Lung (tissue), 12 donors: Measurements from ENCODE around the gene DSE. TPM values are rescaled to one million over a fixed set of nuclear protein-coding genes. Genes with fewer than 3 reads are reported as not detected.

Source experiments
- ATAC-seq: fragments of 200-7000 bp; cut with Tn5 transposase; one replicate; pipeline ENCODE4 v1.9.1; 2020; ENCODE audit warnings: moderate number of reproducible peaks; ENCODE audit not compliant: insufficient read depth, low FRiP score
- DNase-seq, 3 donors: peaks; one replicate each; pipeline ENCODE4 v3.0.0-alpha.2; 2013 to 2017
- H3K27ac ChIP-seq, 2 donors: one replicate each; pipeline ENCODE4 v1.5.1; 2013; ENCODE audit warnings: mild to moderate bottlenecking in 2 of 2, moderate library complexity in 2 of 2, control low read depth in 1 of 2, inconsistent platforms in 1 of 2, low read depth in 1 of 2, low read length in 1 of 2
- H3K27me3 ChIP-seq, 3 donors: one replicate each; pipeline ENCODE4 v1.5.1; 2013; ENCODE audit warnings: low read length in 2 of 3; ENCODE audit not compliant: control insufficient read depth in 3 of 3, insufficient read depth in 3 of 3
- H3K36me3 ChIP-seq, 4 donors: one replicate each; pipeline ENCODE4 v1.5.1; 2013; ENCODE audit warnings: low read length in 4 of 4, mild to moderate bottlenecking in 1 of 4, moderate library complexity in 1 of 4; ENCODE audit not compliant: control insufficient read depth in 4 of 4, insufficient read depth in 4 of 4
- H3K4me1 ChIP-seq, 5 donors: one replicate each; pipeline ENCODE4 v1.5.1; 2013; ENCODE audit warnings: low read length in 5 of 5, mild to moderate bottlenecking in 2 of 5, moderate library complexity in 1 of 5; ENCODE audit not compliant: control insufficient read depth in 5 of 5, insufficient read depth in 5 of 5
- H3K4me3 ChIP-seq: one replicate; pipeline ENCODE4 v1.5.1; 2013; ENCODE audit warnings: mild to moderate bottlenecking, control low read depth, moderate library complexity
- H3K9ac ChIP-seq, 2 donors: one replicate each; pipeline ENCODE4 v1.5.1; 2013; ENCODE audit warnings: low read length in 2 of 2, control low read depth in 1 of 2; ENCODE audit not compliant: insufficient read depth in 1 of 2
- H3K9me3 ChIP-seq, 4 donors: one replicate each; pipeline ENCODE4 v1.5.1; 2013; ENCODE audit warnings: low read length in 3 of 4, mild to moderate bottlenecking in 1 of 4, moderate library complexity in 1 of 4; ENCODE audit not compliant: control insufficient read depth in 4 of 4, insufficient read depth in 3 of 4
- WGBS, 2 donors: extraction: QIAGEN DNeasy Blood & Tissue Kit; methylation state at CpG; one replicate each; pipeline ENCODE4 v1.1.7; 2013; 5-methylcytosine and 5-hydroxymethylcytosine counted together
- polyA plus RNA-seq, 2 donors: library from polyadenylated mRNA; stranded (reverse); fragments of 200-250 nt; gene quantifications; one replicate each; pipeline ENCODE4 v1.2.1, GENCODE V29; 2013
- total RNA-seq, 2 donors: library from RNA; depleted of rRNA in 1 of 2; stranded (reverse); fragments of >200 nt in 1 of 2; gene quantifications; one replicate each; pipeline ENCODE4 v1.2.1, GENCODE V29; 2014 to 2021
- TF ChIP-seq, protein P1 (sequence below): IDR thresholded peaks from 2 replicates; pipeline ENCODE4 v1.5.1; 2012; ENCODE audit warnings: mild to moderate bottlenecking; ENCODE audit errors: control extremely low read depth, extremely low read depth
- donor health status: control.
- donor health status: control.
- donor health status: Bipolar disorder and iron deficiency.
- donor health status: healthy.
- donor health status: DM: yes; HTN: yes; CAD: no.

DSE gene
- total and polyA plus RNA-seq, 4 donors, result 5.4 to 46.9 (median 42.4) TPM

DNA sequence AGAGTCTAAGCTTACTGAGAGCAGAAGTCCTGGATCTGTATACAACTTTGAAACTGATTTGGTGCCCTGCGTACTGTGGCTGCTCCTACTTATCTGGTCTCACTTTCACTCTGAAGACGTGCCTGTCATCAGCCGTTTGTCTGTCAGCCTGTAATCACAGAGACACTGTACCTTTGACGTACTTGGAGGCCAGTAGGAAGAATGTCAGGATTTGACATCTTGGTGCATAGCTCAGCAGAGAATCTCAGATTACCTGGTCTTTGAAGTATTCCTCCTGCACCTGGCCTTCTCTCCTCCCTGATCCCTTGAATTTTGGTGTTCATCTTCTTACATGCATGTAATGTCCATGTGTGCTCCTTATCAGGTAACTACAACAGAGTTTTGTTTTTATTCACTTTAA, 37.7 kb downstream of the DSE start:
- DNase-seq, result no peak
- Histone ChIP-seq H3K9me3 (no peaks in the 10 kb centered on the region), H3K36me3 (peaks cover 0 to 2% (median 0%) of the 10 kb centered on the region in 4 donors), H3K27ac (peak overlapping the region in 1 of 2 donors; percentile 51), H3K4me3 (no peak overlapping the region), H3K4me1 (peaks cover 5 to 53% (median 20%) of the 10 kb centered on the region in 5 donors), H3K27me3 (no peaks in the 10 kb centered on the region), H3K9ac (no peak overlapping the region)
- TF ChIP-seq, protein P1, sequence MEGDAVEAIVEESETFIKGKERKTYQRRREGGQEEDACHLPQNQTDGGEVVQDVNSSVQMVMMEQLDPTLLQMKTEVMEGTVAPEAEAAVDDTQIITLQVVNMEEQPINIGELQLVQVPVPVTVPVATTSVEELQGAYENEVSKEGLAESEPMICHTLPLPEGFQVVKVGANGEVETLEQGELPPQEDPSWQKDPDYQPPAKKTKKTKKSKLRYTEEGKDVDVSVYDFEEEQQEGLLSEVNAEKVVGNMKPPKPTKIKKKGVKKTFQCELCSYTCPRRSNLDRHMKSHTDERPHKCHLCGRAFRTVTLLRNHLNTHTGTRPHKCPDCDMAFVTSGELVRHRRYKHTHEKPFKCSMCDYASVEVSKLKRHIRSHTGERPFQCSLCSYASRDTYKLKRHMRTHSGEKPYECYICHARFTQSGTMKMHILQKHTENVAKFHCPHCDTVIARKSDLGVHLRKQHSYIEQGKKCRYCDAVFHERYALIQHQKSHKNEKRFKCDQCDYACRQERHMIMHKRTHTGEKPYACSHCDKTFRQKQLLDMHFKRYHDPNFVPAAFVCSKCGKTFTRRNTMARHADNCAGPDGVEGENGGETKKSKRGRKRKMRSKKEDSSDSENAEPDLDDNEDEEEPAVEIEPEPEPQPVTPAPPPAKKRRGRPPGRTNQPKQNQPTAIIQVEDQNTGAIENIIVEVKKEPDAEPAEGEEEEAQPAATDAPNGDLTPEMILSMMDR, result no peak
- 90 to 98% methylated on average over 4 of the region's 4 CpGs for WGBS, 2 donors
- no peak for ATAC-seq

DNA sequence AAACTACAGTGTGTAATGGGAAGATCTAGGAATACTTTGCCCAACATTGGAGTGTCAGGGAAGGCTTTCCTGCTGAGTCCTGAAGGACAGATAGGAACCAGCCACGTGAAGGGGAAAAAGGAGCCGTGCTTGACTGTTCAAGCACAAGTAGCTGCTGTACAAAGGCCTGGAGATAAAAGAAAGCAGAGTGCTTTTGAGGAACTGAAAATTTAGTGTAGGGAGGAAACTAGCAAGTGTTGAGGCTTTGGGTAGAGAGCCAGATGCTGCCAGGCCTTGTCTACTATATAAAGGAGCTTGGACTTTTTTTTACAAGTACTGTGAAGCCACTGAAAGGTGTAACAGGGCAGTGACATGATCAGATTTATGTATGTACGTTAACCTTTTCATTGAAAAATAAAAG, 39.0 kb downstream of the DSE start:
- no peaks in the 10 kb centered on the region for H3K27me3 ChIP-seq
- H3K4me1 ChIP-seq, result peaks cover 5 to 42% (median 20%) of the 10 kb centered on the region in 5 donors
- ATAC-seq, result no peak
- WGBS, 2 donors, result 39 to 61% methylated on average over 3 of the region's 3 CpGs
- TF ChIP-seq, protein P1, result no peak
- H3K4me3 ChIP-seq, result no peak overlapping the region
- no peak for DNase-seq
- no peak overlapping the region for H3K9ac ChIP-seq
- peak overlapping the region in 1 of 2 donors; percentile 56 for H3K27ac ChIP-seq
- H3K36me3 ChIP-seq, result peaks cover 0 to 2% (median under 1%) of the 10 kb centered on the region in 4 donors
- no peaks in the 10 kb centered on the region for H3K9me3 ChIP-seq

DNA sequence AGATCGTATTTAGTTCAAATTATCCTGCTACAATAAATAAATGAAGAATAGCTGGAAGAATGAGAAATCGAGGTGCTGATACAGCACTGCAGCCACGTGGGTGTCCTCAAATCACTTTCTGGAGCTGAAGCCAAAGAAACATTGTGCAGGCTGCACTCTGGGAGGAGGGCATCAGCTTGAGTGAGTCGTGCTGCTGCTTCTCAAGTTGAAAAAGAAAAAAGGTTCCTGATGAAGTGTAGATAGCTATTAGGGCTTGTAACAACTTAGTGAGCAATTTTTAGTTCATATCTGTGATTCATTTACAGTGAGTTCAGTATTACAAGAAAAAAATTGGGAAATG, 40.5 kb downstream of the DSE start:
- ATAC-seq (peak; percentile 34), DNase-seq (peak; percentile 68 to 88 (median 80))
- no peak overlapping the region for H3K4me3 ChIP-seq
- H3K9me3 ChIP-seq, result no peaks in the 10 kb centered on the region
- WGBS, 2 donors, result 13 to 15% methylated on average over 4 of the region's 4 CpGs
- H3K27ac ChIP-seq, result no peak overlapping the region
- H3K4me1 ChIP-seq, result peaks cover 5 to 28% (median 17%) of the 10 kb centered on the region in 5 donors
- TF ChIP-seq, protein P1, result no peak
- H3K36me3 ChIP-seq, result peaks cover 0 to 4% (median 1%) of the 10 kb centered on the region in 4 donors
- no peak overlapping the region for H3K9ac ChIP-seq
- no peaks in the 10 kb centered on the region for H3K27me3 ChIP-seq

DNA sequence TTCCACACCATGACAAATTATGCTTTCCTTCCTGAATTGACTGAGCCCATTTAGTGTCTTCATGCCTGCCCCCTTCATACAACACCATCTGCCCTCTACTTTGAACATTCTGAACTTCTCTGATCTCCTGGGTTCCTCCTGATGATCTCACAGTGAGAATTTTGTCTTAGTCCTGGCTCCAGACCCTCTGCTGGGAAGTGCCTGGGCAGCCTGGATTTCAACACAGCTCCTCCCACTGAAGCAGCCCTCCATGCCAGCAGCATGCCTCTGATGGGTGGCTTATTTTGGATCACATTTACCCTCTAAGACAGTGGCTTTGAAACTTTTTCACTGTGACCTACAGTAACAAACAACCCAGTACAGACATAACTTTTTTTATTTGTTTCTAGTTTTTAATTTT, 41.5 kb downstream of the DSE start:
- Histone ChIP-seq H3K36me3 (peaks cover 0 to 4% (median 1%) of the 10 kb centered on the region in 4 donors), H3K4me3 (no peak overlapping the region), H3K9me3 (no peaks in the 10 kb centered on the region), H3K9ac (peak overlapping the region in 1 of 2 donors; percentile 16), H3K4me1 (peaks cover 5 to 19% (median 13%) of the 10 kb centered on the region in 5 donors), H3K27me3 (no peaks in the 10 kb centered on the region), H3K27ac (no peak overlapping the region)
- ATAC-seq (no peak), DNase-seq (no peak)
- TF ChIP-seq, protein P1, result no peak
